ENCODE measurements around the gene ERN1. TPM values are rescaled to one million over a fixed set of nuclear protein-coding genes. Genes with fewer than 3 reads are reported as not detected.

ERN1 gene
- total RNA-seq, 1 donor from 2014 or later: 16.7 TPM

GRCh38 chr17:64131606-64132270 is 1.8 kb upstream of the ERN1 start:
- TF ChIP-seq CTCF (IDR thresholded peaks at IDR 0.05; ENCODE audit: unreplicated experiment): no peak
- H3K27me3 Mint-ChIP-seq (ENCODE audit: unreplicated experiment): peaks cover 2% of the 10 kb centered on the region
- peaks cover 10% of the 10 kb centered on the region for H3K4me1 Mint-ChIP-seq (ENCODE audit: unreplicated experiment)
- H3K36me3 Mint-ChIP-seq (ENCODE audit: low read depth, unreplicated experiment): peaks cover 4% of the 10 kb centered on the region
- no peak overlapping the region for H3K27ac Mint-ChIP-seq (ENCODE audit: unreplicated experiment)
- no peaks in the 10 kb centered on the region for H3K9me3 Mint-ChIP-seq (ENCODE audit: unreplicated experiment)
- H3K4me3 Mint-ChIP-seq (ENCODE audit: unreplicated experiment): no peak overlapping the region
- DNase-seq (ENCODE audit: low spot score): no peak

- Mint-ChIP-seq H3K4me3 (ENCODE audit: unreplicated experiment) (peak overlapping the region; percentile 84), H3K36me3 (ENCODE audit: low read depth, unreplicated experiment) (peaks cover 4% of the 10 kb centered on the region), H3K4me1 (ENCODE audit: unreplicated experiment) (peaks cover 12% of the 10 kb centered on the region), H3K9me3 (ENCODE audit: unreplicated experiment) (no peaks in the 10 kb centered on the region), H3K27ac (ENCODE audit: unreplicated experiment) (peak overlapping the region; percentile 64), H3K27me3 (ENCODE audit: unreplicated experiment) (peaks cover 2% of the 10 kb centered on the region)
- no peak for TF ChIP-seq CTCF (IDR thresholded peaks at IDR 0.05; ENCODE audit: unreplicated experiment)
- DNase-seq (ENCODE audit: low spot score): no peak
Measured at GRCh38 chr17:64130559-64131001, 636 bp upstream of the ERN1 start.

GRCh38 chr17:64129515-64129764 is 504 bp downstream of the ERN1 start:
- no peak for DNase-seq (ENCODE audit: low spot score)
- peaks cover 12% of the 10 kb centered on the region for H3K4me1 Mint-ChIP-seq (ENCODE audit: unreplicated experiment)
- H3K4me3 Mint-ChIP-seq (ENCODE audit: unreplicated experiment): peak overlapping the region; percentile 95
- H3K36me3 Mint-ChIP-seq (ENCODE audit: low read depth, unreplicated experiment): peaks cover 4% of the 10 kb centered on the region
- H3K27ac Mint-ChIP-seq (ENCODE audit: unreplicated experiment): no peak overlapping the region
- no peaks in the 10 kb centered on the region for H3K9me3 Mint-ChIP-seq (ENCODE audit: unreplicated experiment)
- no peak for TF ChIP-seq CTCF (IDR thresholded peaks at IDR 0.05; ENCODE audit: unreplicated experiment)
- H3K27me3 Mint-ChIP-seq (ENCODE audit: unreplicated experiment): peaks cover 2% of the 10 kb centered on the region

- Mint-ChIP-seq H3K27ac (ENCODE audit: unreplicated experiment) (peak overlapping the region; percentile 32), H3K36me3 (ENCODE audit: low read depth, unreplicated experiment) (peaks cover 4% of the 10 kb centered on the region)
Measured at GRCh38 chr17:64128787-64129514, 993 bp downstream of the ERN1 start.

More at GRCh38 chr17:64128787-64129514, 993 bp downstream of the ERN1 start:
- no peak for DNase-seq (ENCODE audit: low spot score)
- no peak for TF ChIP-seq CTCF (IDR thresholded peaks at IDR 0.05; ENCODE audit: unreplicated experiment)
- Mint-ChIP-seq H3K4me3 (ENCODE audit: unreplicated experiment) (peak overlapping the region; percentile 95), H3K9me3 (ENCODE audit: unreplicated experiment) (no peaks in the 10 kb centered on the region), H3K4me1 (ENCODE audit: unreplicated experiment) (peaks cover 12% of the 10 kb centered on the region), H3K27me3 (ENCODE audit: unreplicated experiment) (peaks cover 2% of the 10 kb centered on the region)

Measured in endothelial cell (in vitro differentiated cells).